Measurements from ENCODE around the gene ACOX3.

Gene ACOX3

GRCh38 chr4:8370106-8370787 lies 70.3 kb downstream of the ACOX3 start:
- Histone ChIP-seq H3K27me3 (ENCODE audit: control insufficient read depth in 5 of 5, insufficient read depth in 4 of 5, low read length in 5 of 5) (no peaks in the 10 kb centered on the region), H3K27ac (ENCODE audit: low read depth, low read length) (no peak overlapping the region), H3K9ac (ENCODE audit: low read length in 5 of 5) (no peak overlapping the region), H3K4me3 (ENCODE audit: low read depth in 1 of 5, low read length in 5 of 5) (no peak overlapping the region), H3K36me3 (ENCODE audit: control insufficient read depth in 5 of 5, insufficient read depth in 5 of 5, low read length in 5 of 5) (peaks cover 0 to 53% (median 35%) of the 10 kb centered on the region in 5 donors), H3K4me1 (ENCODE audit: control insufficient read depth in 5 of 5, insufficient read depth in 5 of 5, low read length in 5 of 5) (no peaks in the 10 kb centered on the region), H3K9me3 (ENCODE audit: control insufficient read depth in 5 of 5, low read length in 5 of 5) (no peaks in the 10 kb centered on the region)

GRCh38 chr4:8369426-8370105 lies 71.0 kb downstream of the ACOX3 start:
- Histone ChIP-seq H3K9me3 (ENCODE audit: control insufficient read depth in 5 of 5, low read length in 5 of 5) (no peaks in the 10 kb centered on the region), H3K27me3 (ENCODE audit: control insufficient read depth in 5 of 5, insufficient read depth in 4 of 5, low read length in 5 of 5) (no peaks in the 10 kb centered on the region), H3K9ac (ENCODE audit: low read length in 5 of 5) (no peak overlapping the region), H3K4me3 (ENCODE audit: low read depth in 1 of 5, low read length in 5 of 5) (no peak overlapping the region), H3K4me1 (ENCODE audit: control insufficient read depth in 5 of 5, insufficient read depth in 5 of 5, low read length in 5 of 5) (no peaks in the 10 kb centered on the region), H3K27ac (ENCODE audit: low read depth, low read length) (no peak overlapping the region), H3K36me3 (ENCODE audit: control insufficient read depth in 5 of 5, insufficient read depth in 5 of 5, low read length in 5 of 5) (peaks cover 0 to 52% (median 34%) of the 10 kb centered on the region in 5 donors)

GRCh38 chr4:8368998-8369397 lies 71.5 kb downstream of the ACOX3 start:
- Histone ChIP-seq H3K27me3 (ENCODE audit: control insufficient read depth in 5 of 5, insufficient read depth in 4 of 5, low read length in 5 of 5) (no peaks in the 10 kb centered on the region), H3K4me1 (ENCODE audit: control insufficient read depth in 5 of 5, insufficient read depth in 5 of 5, low read length in 5 of 5) (peaks cover 0 to 4% (median 0%) of the 10 kb centered on the region in 5 donors), H3K27ac (ENCODE audit: low read depth, low read length) (no peak overlapping the region), H3K9ac (ENCODE audit: low read length in 5 of 5) (no peak overlapping the region), H3K4me3 (ENCODE audit: low read depth in 1 of 5, low read length in 5 of 5) (no peak overlapping the region), H3K36me3 (ENCODE audit: control insufficient read depth in 5 of 5, insufficient read depth in 5 of 5, low read length in 5 of 5) (peaks cover 0 to 54% (median 29%) of the 10 kb centered on the region in 5 donors), H3K9me3 (ENCODE audit: control insufficient read depth in 5 of 5, low read length in 5 of 5) (no peaks in the 10 kb centered on the region)

- H3K9me3 ChIP-seq (ENCODE audit: control insufficient read depth in 5 of 5, low read length in 5 of 5) = no peaks in the 10 kb centered on the region
- peaks cover 0 to 46% (median 26%) of the 10 kb centered on the region in 5 donors for H3K36me3 ChIP-seq (ENCODE audit: control insufficient read depth in 5 of 5, insufficient read depth in 5 of 5, low read length in 5 of 5)
- no peaks in the 10 kb centered on the region for H3K27me3 ChIP-seq (ENCODE audit: control insufficient read depth in 5 of 5, insufficient read depth in 4 of 5, low read length in 5 of 5)
- H3K9ac ChIP-seq (ENCODE audit: low read length in 5 of 5) = no peak overlapping the region
- no peak overlapping the region for H3K4me3 ChIP-seq (ENCODE audit: low read depth in 1 of 5, low read length in 5 of 5)
- H3K27ac ChIP-seq (ENCODE audit: low read depth, low read length) = no peak overlapping the region
- H3K4me1 ChIP-seq (ENCODE audit: control insufficient read depth in 5 of 5, insufficient read depth in 5 of 5, low read length in 5 of 5) = peaks cover 0 to 9% (median 0%) of the 10 kb centered on the region in 5 donors
Measured at GRCh38 chr4:8368061-8368481, 72.5 kb downstream of the ACOX3 start.

- H3K9me3 ChIP-seq (ENCODE audit: control insufficient read depth in 5 of 5, low read length in 5 of 5) = no peaks in the 10 kb centered on the region
- no peak overlapping the region for H3K4me3 ChIP-seq (ENCODE audit: low read depth in 1 of 5, low read length in 5 of 5)
- H3K9ac ChIP-seq (ENCODE audit: low read length in 5 of 5) = no peak overlapping the region
- H3K36me3 ChIP-seq (ENCODE audit: control insufficient read depth in 5 of 5, insufficient read depth in 5 of 5, low read length in 5 of 5) = peaks cover 0 to 38% (median 23%) of the 10 kb centered on the region in 5 donors
- no peak overlapping the region for H3K27ac ChIP-seq (ENCODE audit: low read depth, low read length)
- peaks cover 0 to 9% (median 0%) of the 10 kb centered on the region in 5 donors for H3K4me1 ChIP-seq (ENCODE audit: control insufficient read depth in 5 of 5, insufficient read depth in 5 of 5, low read length in 5 of 5)
- H3K27me3 ChIP-seq (ENCODE audit: control insufficient read depth in 5 of 5, insufficient read depth in 4 of 5, low read length in 5 of 5) = no peaks in the 10 kb centered on the region
Measured at GRCh38 chr4:8366601-8367000, 73.9 kb downstream of the ACOX3 start.

- H3K36me3 ChIP-seq (ENCODE audit: control insufficient read depth in 5 of 5, insufficient read depth in 5 of 5, low read length in 5 of 5) = peaks cover 0 to 36% (median 23%) of the 10 kb centered on the region in 5 donors
- no peaks in the 10 kb centered on the region for H3K9me3 ChIP-seq (ENCODE audit: control insufficient read depth in 5 of 5, low read length in 5 of 5)
- no peak overlapping the region for H3K27ac ChIP-seq (ENCODE audit: low read depth, low read length)
- H3K4me3 ChIP-seq (ENCODE audit: low read depth in 1 of 5, low read length in 5 of 5) = no peak overlapping the region
- H3K4me1 ChIP-seq (ENCODE audit: control insufficient read depth in 5 of 5, insufficient read depth in 5 of 5, low read length in 5 of 5) = peaks cover 0 to 9% (median 0%) of the 10 kb centered on the region in 5 donors
- H3K27me3 ChIP-seq (ENCODE audit: control insufficient read depth in 5 of 5, insufficient read depth in 4 of 5, low read length in 5 of 5) = no peaks in the 10 kb centered on the region
- no peak overlapping the region for H3K9ac ChIP-seq (ENCODE audit: low read length in 5 of 5)
Measured at GRCh38 chr4:8365951-8366350, 74.6 kb downstream of the ACOX3 start.

- Histone ChIP-seq H3K9me3 (ENCODE audit: control insufficient read depth in 5 of 5, low read length in 5 of 5) (no peaks in the 10 kb centered on the region), H3K27me3 (ENCODE audit: control insufficient read depth in 5 of 5, insufficient read depth in 4 of 5, low read length in 5 of 5) (no peaks in the 10 kb centered on the region), H3K9ac (ENCODE audit: low read length in 5 of 5) (no peak overlapping the region), H3K4me1 (ENCODE audit: control insufficient read depth in 5 of 5, insufficient read depth in 5 of 5, low read length in 5 of 5) (peaks cover 0 to 9% (median 0%) of the 10 kb centered on the region in 5 donors), H3K27ac (ENCODE audit: low read depth, low read length) (no peak overlapping the region), H3K36me3 (ENCODE audit: control insufficient read depth in 5 of 5, insufficient read depth in 5 of 5, low read length in 5 of 5) (peaks cover 0 to 32% (median 18%) of the 10 kb centered on the region in 5 donors), H3K4me3 (ENCODE audit: low read depth in 1 of 5, low read length in 5 of 5) (no peak overlapping the region)
Measured at GRCh38 chr4:8365353-8365752, 75.2 kb downstream of the ACOX3 start.

GRCh38 chr4:8364848-8365350 lies 75.6 kb downstream of the ACOX3 start:
- Histone ChIP-seq H3K9ac (ENCODE audit: low read length in 5 of 5) (no peak overlapping the region), H3K9me3 (ENCODE audit: control insufficient read depth in 5 of 5, low read length in 5 of 5) (no peaks in the 10 kb centered on the region), H3K4me1 (ENCODE audit: control insufficient read depth in 5 of 5, insufficient read depth in 5 of 5, low read length in 5 of 5) (peaks cover 0 to 9% (median 0%) of the 10 kb centered on the region in 5 donors), H3K4me3 (ENCODE audit: low read depth in 1 of 5, low read length in 5 of 5) (no peak overlapping the region), H3K27me3 (ENCODE audit: control insufficient read depth in 5 of 5, insufficient read depth in 4 of 5, low read length in 5 of 5) (no peaks in the 10 kb centered on the region), H3K36me3 (ENCODE audit: control insufficient read depth in 5 of 5, insufficient read depth in 5 of 5, low read length in 5 of 5) (peaks cover 0 to 32% (median 18%) of the 10 kb centered on the region in 5 donors), H3K27ac (ENCODE audit: low read depth, low read length) (no peak overlapping the region)

GRCh38 chr4:8364141-8364540 lies 76.4 kb downstream of the ACOX3 start:
- Histone ChIP-seq H3K9me3 (ENCODE audit: control insufficient read depth in 5 of 5, low read length in 5 of 5) (no peaks in the 10 kb centered on the region), H3K4me1 (ENCODE audit: control insufficient read depth in 5 of 5, insufficient read depth in 5 of 5, low read length in 5 of 5) (peaks cover 0 to 9% (median 0%) of the 10 kb centered on the region in 5 donors), H3K27me3 (ENCODE audit: control insufficient read depth in 5 of 5, insufficient read depth in 4 of 5, low read length in 5 of 5) (no peaks in the 10 kb centered on the region), H3K36me3 (ENCODE audit: control insufficient read depth in 5 of 5, insufficient read depth in 5 of 5, low read length in 5 of 5) (peaks cover 0 to 32% (median 18%) of the 10 kb centered on the region in 5 donors), H3K27ac (ENCODE audit: low read depth, low read length) (no peak overlapping the region), H3K4me3 (ENCODE audit: low read depth in 1 of 5, low read length in 5 of 5) (no peak overlapping the region), H3K9ac (ENCODE audit: low read length in 5 of 5) (no peak overlapping the region)

- peaks cover 0 to 28% (median 18%) of the 10 kb centered on the region in 5 donors for H3K36me3 ChIP-seq (ENCODE audit: control insufficient read depth in 5 of 5, insufficient read depth in 5 of 5, low read length in 5 of 5)
- H3K4me3 ChIP-seq (ENCODE audit: low read depth in 1 of 5, low read length in 5 of 5) = no peak overlapping the region
- H3K27me3 ChIP-seq (ENCODE audit: control insufficient read depth in 5 of 5, insufficient read depth in 4 of 5, low read length in 5 of 5) = no peaks in the 10 kb centered on the region
- H3K9me3 ChIP-seq (ENCODE audit: control insufficient read depth in 5 of 5, low read length in 5 of 5) = no peaks in the 10 kb centered on the region
- H3K9ac ChIP-seq (ENCODE audit: low read length in 5 of 5) = no peak overlapping the region
- no peak overlapping the region for H3K27ac ChIP-seq (ENCODE audit: low read depth, low read length)
- peaks cover 0 to 9% (median 0%) of the 10 kb centered on the region in 5 donors for H3K4me1 ChIP-seq (ENCODE audit: control insufficient read depth in 5 of 5, insufficient read depth in 5 of 5, low read length in 5 of 5)
Measured at GRCh38 chr4:8362483-8362882, 78.0 kb downstream of the ACOX3 start.
